H9 (cell line): ENCODE data around the gene CSF1. TPM values are rescaled to one million over a fixed set of nuclear protein-coding genes. Genes with fewer than 3 reads are reported as not detected.

Experiments used
- DNase-seq: peaks from one replicate; pipeline ENCODE4 v3.0.0-alpha.2; 2017
- H2AFZ ChIP-seq: one replicate; pipeline ENCODE4 v1.6.1; 2013; ENCODE audit warnings: mild to moderate bottlenecking, low read length, control low read depth, moderate library complexity
- H2AK5ac ChIP-seq: 2 replicates; pipeline ENCODE4 v1.6.1; 2013; ENCODE audit warnings: low read length, control low read depth, mixed read lengths; ENCODE audit not compliant: insufficient read length
- H2BK120ac ChIP-seq: one replicate; pipeline ENCODE4 v1.6.1; 2013; ENCODE audit warnings: low read depth, mild to moderate bottlenecking, low read length, control low read depth, inconsistent platforms; ENCODE audit not compliant: poor library complexity, severe bottlenecking
- H2BK12ac ChIP-seq: 2 replicates; pipeline ENCODE4 v1.6.1; 2013; ENCODE audit warnings: low read length, control low read depth, mixed read lengths, low read depth; ENCODE audit not compliant: insufficient read length
- H2BK15ac ChIP-seq: 2 replicates; pipeline ENCODE4 v1.6.1; 2013; ENCODE audit warnings: low read depth, low read length, control low read depth
- H2BK20ac ChIP-seq: one replicate; pipeline ENCODE4 v1.6.1; 2013; ENCODE audit warnings: low read depth, mild to moderate bottlenecking, low read length, control low read depth, inconsistent platforms; ENCODE audit not compliant: poor library complexity, severe bottlenecking
- H2BK5ac ChIP-seq: 2 replicates; pipeline ENCODE4 v1.6.1; 2013; ENCODE audit warnings: low read length, control low read depth, mixed read lengths; ENCODE audit not compliant: insufficient read length
- H3K14ac ChIP-seq: 2 replicates; pipeline ENCODE4 v1.6.1; 2013; ENCODE audit warnings: low read length, control low read depth; ENCODE audit not compliant: insufficient read depth
- H3K18ac ChIP-seq: 2 replicates; pipeline ENCODE4 v1.6.1; 2013; ENCODE audit warnings: low read depth, mild to moderate bottlenecking, mixed read lengths, low read length, control low read depth; ENCODE audit not compliant: insufficient read length
- H3K23ac ChIP-seq: 2 replicates; pipeline ENCODE4 v1.6.1; 2013; ENCODE audit warnings: low read length, control low read depth, mixed read lengths, low read depth; ENCODE audit not compliant: insufficient read length
- H3K23me2 ChIP-seq: 2 replicates; pipeline ENCODE4 v1.6.1; 2013; ENCODE audit warnings: low read depth, mild to moderate bottlenecking, mixed read lengths, low read length, control low read depth; ENCODE audit not compliant: insufficient read length, poor library complexity, severe bottlenecking
- H3K27ac ChIP-seq: 2 replicates; pipeline ENCODE4 v1.5.1; 2013; ENCODE audit warnings: low read length, control low read depth, mixed read lengths, low read depth; ENCODE audit not compliant: insufficient read length
- H3K27me3 ChIP-seq: 2 replicates; pipeline ENCODE4 v1.6.1; 2013; ENCODE audit warnings: low read length, control low read depth, inconsistent platforms; ENCODE audit not compliant: insufficient read depth
- H3K4ac ChIP-seq: 2 replicates; pipeline ENCODE4 v1.6.1; 2013; ENCODE audit warnings: low read depth, mild to moderate bottlenecking, control low read depth, inconsistent platforms, low read length, moderate library complexity
- H3K4me1 ChIP-seq: 2 replicates; pipeline ENCODE4 v1.6.1; 2013; ENCODE audit warnings: low read length, control low read depth, inconsistent platforms; ENCODE audit not compliant: insufficient read depth
- H3K4me2 ChIP-seq: 2 replicates; pipeline ENCODE4 v1.6.1; 2013; ENCODE audit warnings: low read length, control low read depth, mixed read lengths; ENCODE audit not compliant: insufficient read length, insufficient read depth
- H3K56ac ChIP-seq: 2 replicates; pipeline ENCODE4 v1.6.1; 2013; ENCODE audit warnings: low read depth, mild to moderate bottlenecking, mixed read lengths, low read length, control low read depth; ENCODE audit not compliant: insufficient read length
- H3K79me1 ChIP-seq: 2 replicates; pipeline ENCODE4 v1.6.1; 2013; ENCODE audit warnings: low read depth, mild to moderate bottlenecking, moderate library complexity, low read length, control low read depth, inconsistent platforms; ENCODE audit not compliant: insufficient read depth, poor library complexity, severe bottlenecking
- H3K79me2 ChIP-seq: 2 replicates; pipeline ENCODE4 v1.6.1; 2013; ENCODE audit warnings: low read length, control low read depth, inconsistent platforms; ENCODE audit not compliant: insufficient read depth
- H3K9ac ChIP-seq: 2 replicates; pipeline ENCODE4 v1.6.1; 2013; ENCODE audit warnings: low read length, control low read depth, mixed read lengths; ENCODE audit not compliant: insufficient read length; ENCODE audit errors: extremely low read depth
- H3K9me3 ChIP-seq: one replicate; pipeline ENCODE4 v1.6.1; 2013; ENCODE audit warnings: low read depth, low read length, inconsistent platforms; ENCODE audit not compliant: control insufficient read depth
- H3T11ph ChIP-seq: one replicate; pipeline ENCODE4 v1.6.1; 2013; ENCODE audit warnings: mild to moderate bottlenecking, low read length, control low read depth, inconsistent platforms
- H4K20me1 ChIP-seq: one replicate; pipeline ENCODE4 v1.6.1; 2013; ENCODE audit not compliant: control insufficient read depth, insufficient read length, insufficient read depth
- H4K5ac ChIP-seq: 2 replicates; pipeline ENCODE4 v1.6.1; 2013; ENCODE audit warnings: low read depth, mild to moderate bottlenecking, mixed read lengths, low read length, control low read depth; ENCODE audit not compliant: insufficient read length
- H4K8ac ChIP-seq: replicated peaks from 2 replicates; pipeline ENCODE4 v1.6.1; 2013; ENCODE audit warnings: low read length, control low read depth, mixed read lengths, low read depth; ENCODE audit not compliant: insufficient read length
- H4K91ac ChIP-seq: 2 replicates; pipeline ENCODE4 v1.6.1; 2013; ENCODE audit warnings: low read depth, mild to moderate bottlenecking, moderate library complexity, mixed read lengths, low read length, control low read depth; ENCODE audit not compliant: insufficient read length
- H3K27ac Mint-ChIP-seq, 3 experiments: 2 replicates in 2 of 3; 3 replicates in 1 of 3; pipeline ENCODE4 v1.8.0; 2020 to 2021; ENCODE audit warnings: mixed read lengths in 3 of 3, mild to moderate bottlenecking in 1 of 3, moderate library complexity in 1 of 3
- H3K27me3 Mint-ChIP-seq: 2 replicates; pipeline ENCODE4 v1.8.0; 2021; ENCODE audit warnings: low read depth, mild to moderate bottlenecking, moderate library complexity, mixed read lengths
- H3K36me3 Mint-ChIP-seq, 3 experiments: 2 replicates in 2 of 3; 3 replicates in 1 of 3; pipeline ENCODE4 v1.8.0; 2020 to 2021; ENCODE audit warnings: low read depth in 3 of 3, mixed read lengths in 3 of 3; ENCODE audit not compliant: insufficient read depth in 1 of 3
- H3K4me1 Mint-ChIP-seq, 2 experiments: 2 replicates each; pipeline ENCODE4 v1.8.0; 2020; ENCODE audit warnings: mixed read lengths in 2 of 2
- H3K4me3 Mint-ChIP-seq, 2 experiments: 2 replicates in 1 of 2; 3 replicates in 1 of 2; pipeline ENCODE4 v1.8.0; 2020 to 2021; ENCODE audit warnings: mild to moderate bottlenecking in 2 of 2, mixed read lengths in 2 of 2, moderate library complexity in 1 of 2
- H3K9me3 Mint-ChIP-seq, 2 experiments: 2 replicates in 1 of 2; 3 replicates in 1 of 2; pipeline ENCODE4 v1.8.0; 2020; ENCODE audit warnings: mild to moderate bottlenecking in 2 of 2, mixed read lengths in 2 of 2, moderate library complexity in 1 of 2
- CTCF ChIP-seq: fragments of 200-600 bp; sonication (generic); conservative IDR thresholded peaks from 3 replicates; pipeline ENCODE4 v1.8.0; 2021; ENCODE audit warnings: antibody characterized with exemption, mild to moderate bottlenecking
- WGBS: extraction: QIAGEN DNeasy Blood & Tissue Kit; methylation state at CpG from one replicate; pipeline ENCODE4 v1.1.7; 2013; ENCODE audit warnings: missing lambda C conversion rate, low lambda C conversion rate, mixed read lengths; ENCODE audit not compliant: insufficient read length; ENCODE audit errors: extremely low coverage; 5-methylcytosine and 5-hydroxymethylcytosine counted together
- total RNA-seq: library from RNA; stranded (reverse); gene quantifications from 2 replicates; pipeline ENCODE4 v1.2.1, GENCODE V29; 2021

Gene CSF1
- total RNA-seq, 1 experiment from 2014 or later = 2.3 TPM

GRCh38 chr1:109938556-109938955 is 27.9 kb downstream of the CSF1 start:
- Mint-ChIP-seq H3K4me3 (no peak overlapping the region), H3K27me3 (peaks cover 7% of the 10 kb centered on the region), H3K4me1 (no peaks in the 10 kb centered on the region), H3K27ac (no peak overlapping the region), H3K9me3 (peaks cover 28 to 33% of the 10 kb centered on the region in 2 experiments), H3K36me3 (peaks cover 1 to 22% (median 5%) of the 10 kb centered on the region in 3 experiments; a peak in 5 of 7 replicates)
- Histone ChIP-seq H4K5ac (no peak overlapping the region), H2BK12ac (no peak overlapping the region), H2BK15ac (no peak overlapping the region), H3K79me1 (no peaks in the 10 kb centered on the region), H3K56ac (no peak overlapping the region), H3K18ac (no peak overlapping the region), H2BK20ac (no peak overlapping the region), H3K4ac (no peak overlapping the region), H4K91ac (no peak overlapping the region), H3K23me2 (no peaks in the 10 kb centered on the region), H3K4me1 (no peaks in the 10 kb centered on the region), H4K20me1 (no peaks in the 10 kb centered on the region), H3K27me3 (no peaks in the 10 kb centered on the region), H3T11ph (no peak overlapping the region), H3K14ac (no peak overlapping the region), H3K79me2 (no peaks in the 10 kb centered on the region), H3K23ac (no peak overlapping the region), H4K8ac (no peak overlapping the region), H3K9me3 (no peaks in the 10 kb centered on the region), H3K9ac (no peak overlapping the region), H2AFZ (no peak overlapping the region), H2BK120ac (no peak overlapping the region), H2AK5ac (no peak overlapping the region), H3K4me2 (no peak overlapping the region), H2BK5ac (no peak overlapping the region), H3K27ac (no peak overlapping the region)
- no CpG with 5 or more reads among the region's 2 CpGs for WGBS
- no peak for TF ChIP-seq CTCF
- no peak for DNase-seq
